Glomerular endothelial cell (primary cell): ENCODE data around the gene ZNF605. TPM values are rescaled to one million over a fixed set of nuclear protein-coding genes. Genes with fewer than 3 reads are reported as not detected.
"Not testable (repeated sequence)": the region's sequence is repeated elsewhere in the genome, so short reads cannot be mapped to it uniquely, and the experiment has no call there.

Source experiments
- DNase-seq: peaks from one replicate; pipeline ENCODE4 v3.0.0-alpha.2; 2011; ENCODE audit warnings: low read depth, low spot score; ENCODE audit errors: extremely low read depth
- total RNA-seq: library from RNA; depleted of rRNA; stranded (reverse); fragments of >200 nt; gene quantifications from 2 replicates; pipeline ENCODE4 v1.2.3, GENCODE V29; 2015

ZNF605 gene
- total RNA-seq, 1 donor from 2014 or later, result 6.2 TPM

GRCh38 chr12:132949936-132950837 lies 5.9 kb downstream of the ZNF605 start:
- no peak for DNase-seq

GRCh38 chr12:132948146-132949066 lies 7.7 kb downstream of the ZNF605 start:
- no peak for DNase-seq

- DNase-seq, result no peak
These were observed 9.8 kb downstream of the ZNF605 start for GRCh38 chr12:132946246-132946820.

- DNase-seq, result no peak
These were observed 10.3 kb downstream of the ZNF605 start for GRCh38 chr12:132945806-132946205.

- DNase-seq, result no peak
These were observed 13.5 kb downstream of the ZNF605 start for GRCh38 chr12:132942611-132943010.

- DNase-seq, result no peak
These were observed 14.7 kb downstream of the ZNF605 start for GRCh38 chr12:132941336-132941954.

- DNase-seq, result no peak
These were observed 15.9 kb downstream of the ZNF605 start for GRCh38 chr12:132940071-132940719.

GRCh38 chr12:132938807-132939206 lies 17.3 kb downstream of the ZNF605 start:
- DNase-seq, result not testable (repeated sequence)

- DNase-seq, result no peak
These were observed 18.6 kb downstream of the ZNF605 start for GRCh38 chr12:132937476-132937875.

GRCh38 chr12:132936921-132937320 lies 19.2 kb downstream of the ZNF605 start:
- DNase-seq, result not testable (repeated sequence)

- no peak for DNase-seq
These were observed 19.9 kb downstream of the ZNF605 start for GRCh38 chr12:132936163-132936562.

GRCh38 chr12:132926415-132926833 lies 29.7 kb downstream of the ZNF605 start:
- no peak for DNase-seq

GRCh38 chr12:132925597-132926414 lies 30.3 kb downstream of the ZNF605 start:
- no peak for DNase-seq

GRCh38 chr12:132924356-132924755 lies 31.8 kb downstream of the ZNF605 start:
- no peak for DNase-seq

- DNase-seq, result no peak
These were observed 32.7 kb downstream of the ZNF605 start for GRCh38 chr12:132923356-132923909.

- DNase-seq, result no peak
These were observed 33.4 kb downstream of the ZNF605 start for GRCh38 chr12:132922676-132923075.

GRCh38 chr12:132921685-132922084 lies 34.4 kb downstream of the ZNF605 start:
- no peak for DNase-seq

- DNase-seq, result no peak
These were observed 37.4 kb downstream of the ZNF605 start for GRCh38 chr12:132918680-132919079.

GRCh38 chr12:132909030-132909368 lies 47.1 kb downstream of the ZNF605 start:
- no peak for DNase-seq
